ENCODE results near the gene DALRD3. TPM values are rescaled to one million over a fixed set of nuclear protein-coding genes. Genes with fewer than 3 reads are reported as not detected.

DALRD3 gene
- total RNA-seq, 1 donor from 2014 or later = 45.5 TPM

DNA sequence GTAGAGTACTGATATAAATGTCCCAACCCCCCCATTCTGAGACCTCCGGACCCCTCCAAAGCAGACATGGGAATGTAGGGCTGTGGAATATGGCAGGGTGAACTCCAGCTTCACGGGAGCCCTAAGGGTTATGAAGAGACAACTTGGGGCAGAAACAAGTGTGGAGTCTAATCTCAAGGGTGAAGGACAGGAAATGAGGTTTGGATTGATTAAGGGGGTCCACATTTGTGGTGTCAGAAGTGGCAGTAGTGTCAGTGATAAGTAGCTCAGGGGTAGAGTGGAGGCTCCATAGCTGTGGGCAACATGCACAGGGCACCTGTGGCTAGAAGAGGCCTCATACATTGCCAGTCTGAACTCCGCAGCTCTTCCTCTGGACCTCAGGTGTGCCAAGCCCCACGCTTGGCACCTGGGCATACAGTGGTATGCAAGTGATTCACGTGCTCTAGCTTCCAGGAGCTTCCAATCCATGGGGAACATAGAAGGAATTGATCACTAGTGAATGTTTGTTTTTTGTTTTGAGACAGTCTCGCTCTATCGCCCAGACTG, 32.5 kb downstream of the DALRD3 start:
- H3K36me3 Mint-ChIP-seq (ENCODE audit: insufficient read depth) = peaks cover 8% of the 10 kb centered on the region
- no peak overlapping the region for H3K4me3 Mint-ChIP-seq (ENCODE audit: low read depth)
- H3K9me3 Mint-ChIP-seq (ENCODE audit: low read depth) = no peaks in the 10 kb centered on the region
- H3K27ac Mint-ChIP-seq = no peak overlapping the region
- H3K27me3 Mint-ChIP-seq = no peaks in the 10 kb centered on the region
- TF ChIP-seq, protein P1, sequence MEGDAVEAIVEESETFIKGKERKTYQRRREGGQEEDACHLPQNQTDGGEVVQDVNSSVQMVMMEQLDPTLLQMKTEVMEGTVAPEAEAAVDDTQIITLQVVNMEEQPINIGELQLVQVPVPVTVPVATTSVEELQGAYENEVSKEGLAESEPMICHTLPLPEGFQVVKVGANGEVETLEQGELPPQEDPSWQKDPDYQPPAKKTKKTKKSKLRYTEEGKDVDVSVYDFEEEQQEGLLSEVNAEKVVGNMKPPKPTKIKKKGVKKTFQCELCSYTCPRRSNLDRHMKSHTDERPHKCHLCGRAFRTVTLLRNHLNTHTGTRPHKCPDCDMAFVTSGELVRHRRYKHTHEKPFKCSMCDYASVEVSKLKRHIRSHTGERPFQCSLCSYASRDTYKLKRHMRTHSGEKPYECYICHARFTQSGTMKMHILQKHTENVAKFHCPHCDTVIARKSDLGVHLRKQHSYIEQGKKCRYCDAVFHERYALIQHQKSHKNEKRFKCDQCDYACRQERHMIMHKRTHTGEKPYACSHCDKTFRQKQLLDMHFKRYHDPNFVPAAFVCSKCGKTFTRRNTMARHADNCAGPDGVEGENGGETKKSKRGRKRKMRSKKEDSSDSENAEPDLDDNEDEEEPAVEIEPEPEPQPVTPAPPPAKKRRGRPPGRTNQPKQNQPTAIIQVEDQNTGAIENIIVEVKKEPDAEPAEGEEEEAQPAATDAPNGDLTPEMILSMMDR (IDR thresholded peaks at IDR 0.05; ENCODE audit: unreplicated experiment) = no peak
- H3K4me1 Mint-ChIP-seq (ENCODE audit: low read depth) = peaks cover 11% of the 10 kb centered on the region
- DNase-seq (ENCODE audit: low spot score, unreplicated experiment) = no peak

DNA sequence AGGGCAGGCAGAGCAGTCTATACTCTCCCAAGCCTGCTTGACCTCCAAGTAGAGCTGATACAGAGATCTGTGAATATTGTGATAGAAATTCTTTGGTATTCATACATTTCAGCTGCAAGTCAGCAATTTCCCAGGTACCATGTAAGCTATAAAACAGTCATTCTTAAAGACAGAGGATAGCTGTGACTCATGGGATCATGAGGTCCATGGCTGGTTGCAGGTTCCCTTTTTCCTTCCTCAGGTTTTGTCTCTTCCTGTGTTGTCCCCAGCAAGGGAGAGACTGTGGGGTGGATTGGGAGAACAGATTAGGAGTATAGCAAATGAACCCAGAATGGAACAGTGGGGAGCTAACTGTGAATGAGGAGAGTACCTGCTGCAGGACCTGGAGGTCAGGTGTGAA, 33.7 kb downstream of the DALRD3 start:
- Mint-ChIP-seq H3K9me3 (ENCODE audit: low read depth) (no peaks in the 10 kb centered on the region), H3K4me3 (ENCODE audit: low read depth) (no peak overlapping the region), H3K27me3 (no peaks in the 10 kb centered on the region), H3K27ac (no peak overlapping the region), H3K4me1 (ENCODE audit: low read depth) (peaks cover 11% of the 10 kb centered on the region), H3K36me3 (ENCODE audit: insufficient read depth) (peaks cover 11% of the 10 kb centered on the region)
- no peak for DNase-seq (ENCODE audit: low spot score, unreplicated experiment)
- TF ChIP-seq, protein P1 (IDR thresholded peaks at IDR 0.05; ENCODE audit: unreplicated experiment) = no peak

DNA sequence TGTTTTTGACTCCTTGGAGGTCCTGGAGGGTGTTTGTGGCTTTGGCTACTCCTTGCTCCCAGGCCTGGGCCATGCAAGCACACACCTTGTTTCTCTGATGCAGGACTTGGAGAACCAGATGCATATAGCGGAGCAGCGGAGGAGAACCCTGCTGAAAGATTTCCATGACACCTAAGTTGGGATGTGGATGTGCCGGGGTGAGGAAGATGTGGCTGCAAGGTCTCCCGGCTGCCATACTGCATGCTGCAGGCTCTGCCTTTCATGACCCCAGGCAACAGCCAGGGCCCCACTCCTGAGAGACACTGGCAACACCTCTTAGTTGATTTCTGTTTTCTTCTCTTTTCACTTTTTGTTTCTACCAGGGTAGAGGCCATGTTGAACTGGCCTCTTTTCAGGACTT, 35.3 kb downstream of the DALRD3 start:
- H3K4me3 Mint-ChIP-seq (ENCODE audit: low read depth) = no peak overlapping the region
- H3K9me3 Mint-ChIP-seq (ENCODE audit: low read depth) = no peaks in the 10 kb centered on the region
- TF ChIP-seq, protein P1 (IDR thresholded peaks at IDR 0.05; ENCODE audit: unreplicated experiment) = no peak
- no peak overlapping the region for H3K27ac Mint-ChIP-seq
- DNase-seq (ENCODE audit: low spot score, unreplicated experiment) = no peak
- peaks cover 16% of the 10 kb centered on the region for H3K36me3 Mint-ChIP-seq (ENCODE audit: insufficient read depth)
- H3K4me1 Mint-ChIP-seq (ENCODE audit: low read depth) = peaks cover 3% of the 10 kb centered on the region
- no peaks in the 10 kb centered on the region for H3K27me3 Mint-ChIP-seq

DNA sequence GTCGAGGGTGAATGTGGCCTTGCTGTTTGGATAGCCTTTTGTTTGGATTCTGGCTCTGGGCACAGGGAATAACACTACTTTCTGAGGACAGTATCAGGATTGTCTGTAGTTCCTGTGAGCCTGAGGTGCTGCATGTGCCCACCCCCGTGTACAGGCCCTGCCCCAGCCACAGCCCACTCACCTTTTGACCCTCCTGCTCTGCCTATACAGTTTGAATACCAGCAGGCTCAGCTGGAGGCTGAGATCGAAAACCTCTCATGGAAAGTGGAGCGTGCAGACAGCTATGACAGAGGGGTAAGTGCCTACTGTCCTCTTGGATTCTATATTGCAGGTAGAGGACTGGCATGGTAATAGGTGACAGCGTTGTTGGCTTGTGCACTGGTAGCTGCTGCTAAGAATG, 35.7 kb downstream of the DALRD3 start:
- H3K27me3 Mint-ChIP-seq = no peaks in the 10 kb centered on the region
- DNase-seq (ENCODE audit: low spot score, unreplicated experiment) = no peak
- H3K9me3 Mint-ChIP-seq (ENCODE audit: low read depth) = no peaks in the 10 kb centered on the region
- no peaks in the 10 kb centered on the region for H3K4me1 Mint-ChIP-seq (ENCODE audit: low read depth)
- TF ChIP-seq, protein P1 (IDR thresholded peaks at IDR 0.05; ENCODE audit: unreplicated experiment) = no peak
- no peak overlapping the region for H3K27ac Mint-ChIP-seq
- H3K36me3 Mint-ChIP-seq (ENCODE audit: insufficient read depth) = peaks cover 14% of the 10 kb centered on the region
- no peak overlapping the region for H3K4me3 Mint-ChIP-seq (ENCODE audit: low read depth)

DNA sequence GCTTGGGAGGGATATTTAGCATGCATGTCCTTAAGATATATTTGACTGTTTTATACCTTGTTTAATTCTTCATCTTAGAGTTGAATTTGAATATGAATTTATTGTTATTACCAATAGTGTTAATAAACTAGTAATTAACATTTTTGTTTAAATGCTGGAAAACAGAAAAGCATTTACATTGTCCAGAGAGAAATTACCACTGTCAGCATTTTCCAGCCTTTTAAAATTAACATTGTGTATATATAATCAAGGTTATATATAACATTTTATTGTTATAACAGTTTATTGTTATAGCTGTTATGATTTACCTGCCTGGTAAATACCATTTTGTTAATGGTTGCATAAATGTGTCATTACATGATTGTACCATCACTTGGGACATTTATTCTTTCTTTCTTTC, 36.4 kb downstream of the DALRD3 start:
- H3K27ac Mint-ChIP-seq = no peak overlapping the region
- H3K4me1 Mint-ChIP-seq (ENCODE audit: low read depth) = no peaks in the 10 kb centered on the region
- peaks cover 14% of the 10 kb centered on the region for H3K36me3 Mint-ChIP-seq (ENCODE audit: insufficient read depth)
- DNase-seq (ENCODE audit: low spot score, unreplicated experiment) = no peak
- H3K4me3 Mint-ChIP-seq (ENCODE audit: low read depth) = no peak overlapping the region
- H3K9me3 Mint-ChIP-seq (ENCODE audit: low read depth) = no peaks in the 10 kb centered on the region
- H3K27me3 Mint-ChIP-seq = no peaks in the 10 kb centered on the region
- TF ChIP-seq, protein P1 (IDR thresholded peaks at IDR 0.05; ENCODE audit: unreplicated experiment) = no peak

Data from progenitor cell of endocrine pancreas (in vitro differentiated cells).